ENCODE results near the gene SLC8A3.

DNA sequence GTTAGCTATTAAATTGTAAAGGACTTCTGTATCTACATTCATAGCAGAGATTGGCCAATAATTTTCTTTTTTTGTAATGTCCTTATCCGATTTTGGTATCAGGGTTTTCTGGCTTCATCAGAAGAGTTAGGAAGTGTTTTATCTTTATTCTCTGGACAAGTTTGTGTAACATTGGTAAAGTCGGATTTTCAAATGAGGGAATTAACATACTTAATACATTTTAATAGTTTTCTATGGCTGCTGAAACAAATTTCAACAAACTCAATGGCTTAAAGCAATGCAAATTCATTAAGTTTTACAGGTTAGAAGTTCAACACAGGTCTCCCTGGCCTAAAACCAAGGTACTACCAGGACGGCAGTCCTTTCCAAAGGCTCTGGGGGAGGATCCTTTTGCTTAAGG is 13.2 kb upstream of the SLC8A3 start:
- TF ChIP-seq KDM5A (IDR thresholded peaks at IDR 0.05): no peak
- no peak for TF ChIP-seq CTCF (IDR thresholded peaks at IDR 0.05)
- no peak for TF ChIP-seq POLR2A (IDR thresholded peaks at IDR 0.05; ENCODE audit: low read length)
- TF ChIP-seq MAX (IDR thresholded peaks at IDR 0.05): no peak
- no peak for TF ChIP-seq ELK1 (IDR thresholded peaks at IDR 0.05; ENCODE audit: low read depth, low read length)
- TF ChIP-seq, protein P1, sequence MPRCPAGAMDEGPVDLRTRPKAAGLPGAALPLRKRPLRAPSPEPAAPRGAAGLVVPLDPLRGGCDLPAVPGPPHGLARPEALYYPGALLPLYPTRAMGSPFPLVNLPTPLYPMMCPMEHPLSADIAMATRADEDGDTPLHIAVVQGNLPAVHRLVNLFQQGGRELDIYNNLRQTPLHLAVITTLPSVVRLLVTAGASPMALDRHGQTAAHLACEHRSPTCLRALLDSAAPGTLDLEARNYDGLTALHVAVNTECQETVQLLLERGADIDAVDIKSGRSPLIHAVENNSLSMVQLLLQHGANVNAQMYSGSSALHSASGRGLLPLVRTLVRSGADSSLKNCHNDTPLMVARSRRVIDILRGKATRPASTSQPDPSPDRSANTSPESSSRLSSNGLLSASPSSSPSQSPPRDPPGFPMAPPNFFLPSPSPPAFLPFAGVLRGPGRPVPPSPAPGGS (IDR thresholded peaks at IDR 0.05): no peak
- no peak for TF ChIP-seq BHLHE40 (IDR thresholded peaks at IDR 0.05; ENCODE audit: low read depth, low read length)
